Activated CD4-positive, alpha-beta T cell treated with anti-CD3 and anti-CD28 coated beads for 4 hours (primary cell): ENCODE measurements around the gene ELAVL1.

Source experiments
- DNase-seq, 2 donors: peaks; one replicate each; pipeline ENCODE4 v3.0.0-alpha.2; 2020

Gene ELAVL1

GRCh38 chr19:8020681-8021080 is 15.2 kb upstream of the ELAVL1 start:
- DNase-seq, result no peak

DNA sequence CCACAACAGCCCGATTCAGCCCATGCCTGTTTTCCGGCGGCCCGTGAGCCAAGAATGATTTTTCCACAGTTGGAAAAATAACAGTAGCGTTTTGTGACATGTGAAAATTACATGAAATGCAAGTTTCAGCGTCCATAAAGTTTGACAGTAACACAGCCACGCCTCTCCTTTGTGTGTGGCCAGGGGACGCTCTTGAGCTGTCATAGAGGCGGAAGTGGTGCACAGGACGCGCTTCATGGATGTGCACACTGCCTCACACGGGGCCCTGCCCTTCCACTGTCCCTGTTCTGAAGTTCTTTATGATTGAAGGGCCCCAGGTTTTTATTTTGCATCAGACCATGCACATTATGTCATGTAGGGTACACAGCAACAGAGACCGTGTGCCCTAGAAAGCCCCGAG is 12.4 kb upstream of the ELAVL1 start:
- peak; percentile 10 to 26 for DNase-seq

DNA sequence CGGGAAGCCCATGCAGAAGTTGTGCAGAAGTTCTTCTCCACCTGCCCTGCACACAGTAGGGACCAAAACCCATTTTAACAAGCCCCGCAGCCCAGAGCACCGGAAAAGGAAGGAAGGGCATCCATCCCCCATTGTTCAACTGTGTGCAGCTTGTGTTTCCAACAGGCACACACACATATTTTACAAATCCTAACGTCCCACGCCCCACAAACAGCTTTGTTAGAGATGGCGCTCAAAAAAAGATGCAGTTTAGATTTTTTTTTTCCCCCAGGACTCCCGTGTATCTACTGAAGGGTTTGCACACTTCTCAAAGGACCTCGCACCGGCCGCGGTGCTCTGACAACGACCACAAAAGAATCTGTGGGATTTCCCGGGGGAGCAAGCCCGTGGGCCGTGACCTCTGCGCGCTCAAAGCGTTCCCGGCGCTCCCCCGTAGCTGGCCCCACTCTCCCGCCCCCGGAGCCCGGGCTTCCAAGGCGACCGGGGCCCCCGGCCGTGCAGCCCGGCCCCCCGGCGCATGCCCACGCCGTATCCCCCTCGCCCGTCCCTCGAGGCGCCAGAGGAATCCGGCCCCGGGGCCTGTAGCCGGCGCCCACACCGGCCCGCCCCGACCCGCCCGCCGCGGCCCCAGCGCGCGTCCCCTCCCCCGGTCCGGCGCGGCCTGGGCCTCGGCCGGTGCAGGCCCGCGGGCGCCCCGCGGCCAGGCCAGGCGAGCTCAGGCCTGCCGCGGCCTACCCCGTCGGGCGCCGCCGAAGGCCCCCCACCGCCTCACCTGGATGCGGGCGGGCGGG is 523 bp downstream of the ELAVL1 start:
- peak; percentile 12 for DNase-seq

GRCh38 chr19:8004001-8004400 is 1.4 kb downstream of the ELAVL1 start:
- DNase-seq, result no peak

GRCh38 chr19:8001995-8002849 is 3.2 kb downstream of the ELAVL1 start:
- DNase-seq, result peak; percentile 56 to 64

DNA sequence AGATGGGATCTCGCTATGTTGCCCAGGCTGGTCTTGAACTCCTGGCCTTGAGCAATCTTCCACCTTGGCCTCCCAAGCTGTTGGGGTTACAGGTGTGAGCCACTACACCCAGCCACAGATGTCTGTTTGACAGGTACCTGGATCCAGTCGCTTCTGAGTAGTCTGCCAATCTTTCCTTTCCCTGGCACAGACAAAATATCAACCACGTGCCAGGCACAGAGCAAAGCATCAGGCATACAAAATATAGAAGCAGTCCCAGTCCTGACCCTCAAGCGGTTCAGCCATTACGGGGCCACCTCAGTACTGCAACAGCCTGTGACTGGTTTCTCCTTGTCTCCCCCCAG is 3.8 kb downstream of the ELAVL1 start:
- DNase-seq, result no peak

- DNase-seq, result no peak
Measured at GRCh38 chr19:8000298-8001038, 5.0 kb downstream of the ELAVL1 start.

DNA sequence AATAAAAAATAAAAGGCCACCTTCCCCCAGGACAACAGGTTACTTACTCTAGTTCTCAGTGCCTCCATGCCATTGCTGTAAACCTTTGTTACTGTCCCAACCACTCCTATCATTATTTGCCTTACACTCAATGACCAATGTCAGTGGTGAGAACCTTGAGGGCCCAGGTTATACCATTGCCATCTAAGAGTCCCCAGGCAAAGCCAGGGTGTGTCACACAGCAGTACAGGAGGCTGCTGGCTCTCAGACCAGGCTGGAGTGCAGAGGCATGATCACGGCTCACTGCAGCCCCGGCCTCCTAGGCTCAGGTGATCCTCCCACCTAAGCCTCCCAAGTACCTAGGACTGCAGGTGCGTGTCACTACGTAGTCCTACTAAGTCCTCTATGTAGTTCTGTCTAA is 6.1 kb downstream of the ELAVL1 start:
- no peak for DNase-seq

GRCh38 chr19:7997809-7998480 is 7.5 kb downstream of the ELAVL1 start:
- DNase-seq, result no peak

DNA sequence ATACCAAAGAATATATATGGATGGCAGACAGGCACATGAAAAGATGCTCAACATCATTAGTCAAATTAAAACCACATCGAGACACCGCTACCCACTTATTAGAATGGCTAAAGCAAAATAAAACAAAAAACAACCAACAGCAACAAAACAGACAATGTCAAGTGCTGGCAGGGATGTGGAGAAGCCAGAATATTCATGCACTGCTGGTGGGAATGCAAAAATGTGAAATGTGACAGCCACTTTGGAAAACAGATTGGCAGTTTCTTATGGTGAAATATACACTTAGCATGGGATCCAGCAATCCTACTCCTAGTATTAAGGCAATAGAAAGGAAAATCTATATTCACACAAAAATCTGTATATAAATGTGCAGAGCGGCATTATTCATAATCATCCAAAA is 8.6 kb downstream of the ELAVL1 start:
- DNase-seq, result no peak

GRCh38 chr19:7995810-7996158 is 9.7 kb downstream of the ELAVL1 start:
- no peak for DNase-seq

GRCh38 chr19:7994928-7995809 is 10.3 kb downstream of the ELAVL1 start:
- DNase-seq, result no peak

DNA sequence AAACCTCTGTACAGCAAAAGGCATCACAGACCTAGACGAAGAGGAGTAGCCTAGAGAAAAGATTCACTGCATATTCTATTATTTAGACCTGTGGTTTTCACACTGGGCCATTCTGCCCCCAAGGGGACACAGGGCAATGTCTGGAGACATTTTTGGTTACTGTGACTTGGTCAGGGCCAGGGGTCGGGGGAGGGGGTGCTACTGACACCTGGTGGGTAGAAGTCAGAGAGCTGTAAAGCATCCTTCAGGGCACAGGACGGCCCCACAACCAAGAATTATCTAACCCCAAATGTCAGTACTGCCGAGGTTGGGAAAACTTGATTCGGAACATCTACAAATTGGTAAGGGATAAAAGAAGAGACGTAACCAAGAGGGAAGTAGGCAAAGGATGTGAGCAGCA is 11.3 kb downstream of the ELAVL1 start:
- no peak for DNase-seq

GRCh38 chr19:7993560-7993959 is 11.9 kb downstream of the ELAVL1 start:
- DNase-seq, result no peak

GRCh38 chr19:7992575-7992974 is 12.9 kb downstream of the ELAVL1 start:
- no peak for DNase-seq

DNA sequence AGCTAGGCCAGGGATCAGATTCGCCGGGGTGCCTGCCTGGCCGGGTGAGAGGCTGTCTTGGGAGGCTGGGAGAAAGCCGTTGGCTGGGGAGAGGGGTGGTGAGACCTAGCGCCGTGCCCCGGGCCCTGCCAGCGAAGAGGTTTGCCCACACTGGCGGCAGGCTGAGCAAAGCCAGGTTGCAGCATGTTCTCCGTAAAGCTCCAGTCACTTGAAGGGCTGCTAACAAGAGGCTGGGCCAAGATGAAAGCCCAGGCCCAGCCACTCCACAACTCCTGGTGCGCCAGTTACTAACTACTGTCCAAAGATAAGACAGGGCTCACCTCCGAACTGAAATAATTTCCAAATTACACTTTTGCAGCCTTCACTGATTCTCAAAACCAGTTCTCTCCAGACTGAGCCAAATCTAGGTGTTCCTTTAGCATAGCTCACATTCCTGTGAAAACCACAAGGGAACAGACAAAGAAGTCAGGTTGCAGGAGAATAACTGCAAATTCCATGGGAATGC is 16.3 kb downstream of the ELAVL1 start:
- DNase-seq, result no peak

DNA sequence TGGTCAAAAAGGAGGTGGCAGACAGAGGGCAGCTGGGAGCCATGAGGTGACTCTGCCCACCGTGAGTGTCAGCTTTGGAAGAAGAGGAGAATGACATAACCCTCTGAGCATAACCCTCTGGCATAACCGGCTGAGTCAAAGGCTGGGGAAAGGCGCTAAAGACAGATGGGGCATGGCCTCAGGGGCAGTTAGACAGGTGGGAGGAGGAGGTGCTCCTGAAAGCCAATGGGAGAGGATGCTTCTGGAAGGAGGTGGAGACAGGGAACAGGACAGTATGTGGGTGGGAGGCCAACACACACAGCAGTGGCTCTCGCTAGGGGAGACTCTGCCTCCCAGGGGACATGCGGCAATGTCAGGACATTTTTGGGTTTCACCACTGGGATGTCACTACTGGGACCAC is 17.1 kb downstream of the ELAVL1 start:
- DNase-seq, result no peak

GRCh38 chr19:7987114-7987768 is 18.2 kb downstream of the ELAVL1 start:
- DNase-seq, result no peak

- no peak for DNase-seq
Measured at GRCh38 chr19:7986321-7987113, 18.9 kb downstream of the ELAVL1 start.

GRCh38 chr19:7985481-7985911 is 19.9 kb downstream of the ELAVL1 start:
- DNase-seq, result no peak
